ENCODE measurements around the gene LDB1. TPM values are rescaled to one million over a fixed set of nuclear protein-coding genes. Genes with fewer than 3 reads are reported as not detected.

Gene LDB1
- total RNA-seq, 1 donor from 2014 or later = 29.5 TPM

DNA sequence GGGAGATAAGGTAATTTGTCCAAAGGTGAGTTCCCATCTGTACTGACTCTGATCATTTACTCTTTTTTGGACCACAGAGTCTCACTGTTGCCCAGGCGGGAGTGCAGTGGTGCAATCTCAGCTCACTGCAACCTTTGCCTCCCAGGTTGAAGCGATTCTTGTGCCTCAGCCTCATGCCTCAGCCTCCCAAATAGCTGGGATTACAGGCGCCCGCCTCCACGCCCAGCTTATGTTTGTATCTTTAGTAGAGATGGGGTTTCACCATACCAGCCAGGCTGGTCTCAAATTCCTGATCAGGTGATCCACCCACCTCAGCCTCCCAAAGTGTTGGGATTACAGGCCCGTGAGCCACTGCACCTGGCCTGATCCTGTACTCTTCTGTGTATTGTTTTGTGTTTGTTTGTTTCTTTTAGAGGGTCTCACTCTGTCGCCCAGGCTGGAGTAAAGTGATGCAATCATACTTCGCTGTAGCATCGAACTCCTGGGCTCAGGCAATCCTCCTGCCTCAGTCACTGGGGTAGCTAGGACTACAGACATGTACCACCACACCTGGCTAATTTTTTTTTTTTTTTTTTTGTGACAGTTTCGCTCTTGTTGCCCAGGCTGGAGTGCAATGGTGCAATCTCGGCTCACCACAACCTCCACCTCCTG is 34.4 kb upstream of the LDB1 start:
- no peak overlapping the region for H3K4me3 ChIP-seq (ENCODE audit: low read depth, low read length)
- no peak for DNase-seq (ENCODE audit: low read depth)
- no peak for TF ChIP-seq CTCF (conservative IDR thresholded peaks at IDR 0.05; ENCODE audit: low read depth, low read length)

DNA sequence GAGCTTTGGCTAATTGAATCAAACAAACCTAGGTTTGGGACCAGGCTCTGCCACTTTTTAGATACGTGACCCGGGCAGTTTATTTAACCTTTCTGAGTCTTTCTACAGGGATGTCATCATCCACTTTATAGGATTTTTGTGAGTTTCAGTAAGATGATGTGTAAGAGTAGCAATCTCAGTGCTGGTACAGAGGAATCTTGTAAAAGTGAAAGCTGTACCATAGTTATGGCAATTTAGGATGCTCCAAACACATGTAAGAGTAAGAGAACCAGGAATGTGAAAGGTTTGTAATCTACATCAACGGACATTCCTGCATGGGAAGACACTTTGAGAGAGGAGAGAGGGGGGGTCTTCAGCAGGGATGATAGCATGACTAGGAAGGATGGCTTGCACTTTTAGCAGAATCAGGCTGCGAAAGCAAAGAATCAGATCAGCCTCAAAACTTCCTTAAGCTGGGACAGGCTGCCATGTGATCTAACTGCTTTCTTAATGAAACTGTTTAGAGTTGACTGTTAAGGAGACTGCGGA is 33.0 kb upstream of the LDB1 start:
- DNase-seq (ENCODE audit: low read depth) = no peak
- no peak for TF ChIP-seq CTCF (conservative IDR thresholded peaks at IDR 0.05; ENCODE audit: low read depth, low read length)
- H3K4me3 ChIP-seq (ENCODE audit: low read depth, low read length) = peak overlapping the region; percentile 94

GRCh38 chr10:102152545-102152890 is 32.4 kb upstream of the LDB1 start:
- no peak for TF ChIP-seq CTCF (conservative IDR thresholded peaks at IDR 0.05; ENCODE audit: low read depth, low read length)
- DNase-seq (ENCODE audit: low read depth) = no peak
- H3K4me3 ChIP-seq (ENCODE audit: low read depth, low read length) = peak overlapping the region; percentile 94

DNA sequence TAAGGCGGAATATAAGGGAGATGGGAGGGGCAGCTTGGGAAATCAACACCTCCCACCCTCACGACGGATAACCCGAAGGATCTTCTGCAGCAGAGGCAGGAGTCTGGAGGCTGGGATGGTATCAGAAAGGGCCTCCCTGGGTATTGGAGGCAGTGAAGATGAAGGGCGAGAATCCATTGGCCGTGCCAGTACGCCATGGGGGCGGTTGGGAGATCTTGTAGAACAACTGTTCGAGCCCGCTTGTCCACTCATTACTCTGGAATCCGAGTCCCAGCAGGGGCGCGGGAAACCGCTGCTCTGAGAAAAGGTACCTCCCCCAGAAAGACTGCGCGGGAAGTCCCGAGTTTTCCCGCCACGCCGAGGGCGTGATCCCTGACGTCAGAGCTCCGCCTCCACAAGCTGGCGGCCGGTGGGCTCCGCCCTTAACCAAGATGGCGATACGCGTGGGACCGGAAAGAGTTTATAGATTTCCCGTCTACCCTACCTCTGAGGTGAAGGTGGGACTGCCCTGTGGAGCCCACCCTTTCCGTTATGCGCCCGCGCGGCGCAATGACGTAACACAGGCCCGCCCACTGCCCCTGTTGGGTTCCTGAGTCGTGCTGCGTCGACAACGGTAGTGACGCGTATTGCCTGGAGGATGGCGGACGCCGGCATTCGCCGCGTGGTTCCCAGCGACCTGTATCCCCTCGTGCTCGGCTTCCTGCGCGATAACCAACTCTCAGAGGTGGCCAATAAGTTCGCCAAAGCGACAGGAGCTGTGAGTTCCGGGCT is 31.8 kb upstream of the LDB1 start, which contains the start of gene NOLC1:
Gene NOLC1 (plus strand): TSS at position 616 of the 771 bp plus-strand sequence. CDS start 22 bp downstream, at position 638.
- DNase-seq (ENCODE audit: low read depth) = peak; percentile 91
- no peak for TF ChIP-seq CTCF (conservative IDR thresholded peaks at IDR 0.05; ENCODE audit: low read depth, low read length)
- peak within 1 kb of the TSS; percentile 94 for H3K4me3 ChIP-seq (ENCODE audit: low read depth, low read length)

GRCh38 chr10:102150970-102151773 is 31.0 kb upstream of the LDB1 start:
- DNase-seq (ENCODE audit: low read depth) = peak; percentile 73
- peak overlapping the region; percentile 94 for H3K4me3 ChIP-seq (ENCODE audit: low read depth, low read length)
- no peak for TF ChIP-seq CTCF (conservative IDR thresholded peaks at IDR 0.05; ENCODE audit: low read depth, low read length)

DNA sequence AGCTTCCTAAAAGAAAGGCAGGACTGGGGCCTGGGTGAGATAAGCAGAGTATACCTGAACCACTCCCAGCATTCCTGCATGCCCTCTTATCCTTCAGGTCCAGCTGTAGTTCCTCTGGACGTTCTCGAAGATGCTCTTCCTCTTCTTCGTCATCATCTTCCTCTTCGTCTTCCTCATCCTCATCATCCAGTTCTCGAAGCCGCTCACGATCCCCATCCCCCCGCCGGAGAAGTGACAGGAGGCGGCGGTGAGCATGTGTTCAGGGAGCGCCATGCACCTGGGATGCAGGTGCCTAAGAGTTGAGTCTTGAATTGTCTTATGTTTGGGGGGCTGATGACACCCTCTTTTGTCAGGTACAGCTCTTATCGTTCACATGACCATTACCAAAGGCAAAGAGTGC is 28.1 kb upstream of the LDB1 start:
- DNase-seq (ENCODE audit: low read depth) = no peak
- TF ChIP-seq CTCF (conservative IDR thresholded peaks at IDR 0.05; ENCODE audit: low read depth, low read length) = no peak
- no peak overlapping the region for H3K4me3 ChIP-seq (ENCODE audit: low read depth, low read length)

All from epithelial cell of proximal tubule (primary cell).